Measurements from ENCODE around the gene PDE4D.

- no peak for TF ChIP-seq SIN3A (IDR thresholded peaks at IDR 0.05; ENCODE audit: borderline replicate concordance, insufficient read depth, low read length)
- TF ChIP-seq, protein P1, sequence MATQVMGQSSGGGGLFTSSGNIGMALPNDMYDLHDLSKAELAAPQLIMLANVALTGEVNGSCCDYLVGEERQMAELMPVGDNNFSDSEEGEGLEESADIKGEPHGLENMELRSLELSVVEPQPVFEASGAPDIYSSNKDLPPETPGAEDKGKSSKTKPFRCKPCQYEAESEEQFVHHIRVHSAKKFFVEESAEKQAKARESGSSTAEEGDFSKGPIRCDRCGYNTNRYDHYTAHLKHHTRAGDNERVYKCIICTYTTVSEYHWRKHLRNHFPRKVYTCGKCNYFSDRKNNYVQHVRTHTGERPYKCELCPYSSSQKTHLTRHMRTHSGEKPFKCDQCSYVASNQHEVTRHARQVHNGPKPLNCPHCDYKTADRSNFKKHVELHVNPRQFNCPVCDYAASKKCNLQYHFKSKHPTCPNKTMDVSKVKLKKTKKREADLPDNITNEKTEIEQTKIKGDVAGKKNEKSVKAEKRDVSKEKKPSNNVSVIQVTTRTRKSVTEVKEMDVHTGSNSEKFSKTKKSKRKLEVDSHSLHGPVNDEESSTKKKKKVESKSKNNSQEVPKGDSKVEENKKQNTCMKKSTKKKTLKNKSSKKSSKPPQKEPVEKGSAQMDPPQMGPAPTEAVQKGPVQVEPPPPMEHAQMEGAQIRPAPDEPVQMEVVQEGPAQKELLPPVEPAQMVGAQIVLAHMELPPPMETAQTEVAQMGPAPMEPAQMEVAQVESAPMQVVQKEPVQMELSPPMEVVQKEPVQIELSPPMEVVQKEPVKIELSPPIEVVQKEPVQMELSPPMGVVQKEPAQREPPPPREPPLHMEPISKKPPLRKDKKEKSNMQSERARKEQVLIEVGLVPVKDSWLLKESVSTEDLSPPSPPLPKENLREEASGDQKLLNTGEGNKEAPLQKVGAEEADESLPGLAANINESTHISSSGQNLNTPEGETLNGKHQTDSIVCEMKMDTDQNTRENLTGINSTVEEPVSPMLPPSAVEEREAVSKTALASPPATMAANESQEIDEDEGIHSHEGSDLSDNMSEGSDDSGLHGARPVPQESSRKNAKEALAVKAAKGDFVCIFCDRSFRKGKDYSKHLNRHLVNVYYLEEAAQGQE (IDR thresholded peaks at IDR 0.05; ENCODE audit: insufficient read depth in 1 of 2, low read depth in 2 of 2, low read length in 2 of 2), result no peak
- TF ChIP-seq POLR2AphosphoS5 (IDR thresholded peaks at IDR 0.05; ENCODE audit: low read depth, low read length), result no peak
- no peak for TF ChIP-seq FOXP2 (optimal IDR thresholded peaks at IDR 0.05; ENCODE audit: borderline replicate concordance, extremely low read depth, extremely low read length, insufficient read depth)
Measured at GRCh38 chr5:59109383-59109782, 784.1 kb downstream of the PDE4D start.
